Activated CD8-positive, alpha-beta memory T cell treated with anti-CD3 and anti-CD28 coated beads, Interleukin-2, amount 10 ng/mL, durations not matched to agents 7 days and 5 days (primary cell): ENCODE results near the gene RFX8. TPM values are rescaled to one million over a fixed set of nuclear protein-coding genes. Genes with fewer than 3 reads are reported as not detected.

Source experiments
- ATAC-seq: fragments of 150-1000 bp; cut with Tn5 transposase; one replicate; pipeline ENCODE4 v1.10.0; 2021; ENCODE audit warnings: moderate library complexity
- CTCF ChIA-PET: fragments of 350-600 bp; sonication (Branson Sonifier 250); formaldehyde crosslinking; loops from one replicate; lab custom pipeline; 2021; ENCODE audit warnings: antibody characterized with exemption; lab: Charles Lee
- DNase-seq: peaks from one replicate; pipeline ENCODE4 v3.0.0-alpha.2; 2020
- H3K27ac Mint-ChIP-seq: one replicate; pipeline ENCODE4 v1.8.0; 2021; ENCODE audit warnings: mild to moderate bottlenecking, mixed read lengths
- H3K27me3 Mint-ChIP-seq: one replicate; pipeline ENCODE4 v1.8.0; 2021; ENCODE audit warnings: mixed read lengths
- H3K36me3 Mint-ChIP-seq: one replicate; pipeline ENCODE4 v1.8.0; 2021; ENCODE audit warnings: mild to moderate bottlenecking, mixed read lengths
- H3K4me1 Mint-ChIP-seq: one replicate; pipeline ENCODE4 v1.8.0; 2021; ENCODE audit warnings: mixed read lengths
- H3K4me3 Mint-ChIP-seq: one replicate; pipeline ENCODE4 v1.8.0; 2021; ENCODE audit warnings: mild to moderate bottlenecking, moderate library complexity, mixed read lengths
- H3K9me3 Mint-ChIP-seq: one replicate; pipeline ENCODE4 v1.8.0; 2022; ENCODE audit warnings: low read depth, mixed read lengths
- total RNA-seq, 2 experiments: library from RNA; stranded (reverse); gene quantifications; one replicate each; pipeline ENCODE4 v1.2.3, GENCODE V29; 2021

RFX8 gene
- total RNA-seq, 2 experiments from 2014 or later: 1.0 to 2.3 TPM

DNA sequence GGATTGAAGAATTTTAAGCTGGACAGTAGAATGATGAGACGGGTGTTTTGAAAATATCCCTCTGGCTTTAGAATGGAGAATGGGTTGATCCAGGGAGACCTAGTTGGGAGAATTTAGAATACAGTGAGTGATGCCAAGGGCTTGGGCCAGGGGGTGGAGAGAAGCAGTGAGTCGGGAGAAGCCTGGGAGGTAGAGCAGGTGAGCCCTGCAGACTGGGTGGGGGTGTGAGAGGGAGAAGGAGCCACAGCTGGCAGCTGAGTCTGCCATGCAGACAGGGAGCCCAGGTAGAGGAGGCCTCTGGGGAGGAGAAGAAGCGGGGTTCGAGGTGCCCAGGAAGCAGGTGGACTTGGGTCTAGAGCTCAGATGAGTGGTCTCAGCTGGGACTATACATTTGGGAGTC lies 105.8 kb downstream of the RFX8 start:
- no peak overlapping the region for H3K4me3 Mint-ChIP-seq
- H3K36me3 Mint-ChIP-seq: no peaks in the 10 kb centered on the region
- peaks cover 2% of the 10 kb centered on the region for H3K27me3 Mint-ChIP-seq
- DNase-seq (no peak), ATAC-seq (no peak)
- no peak overlapping the region for H3K27ac Mint-ChIP-seq
- H3K4me1 Mint-ChIP-seq: no peaks in the 10 kb centered on the region
- CTCF ChIA-PET: interaction anchor here (0.8 to 1.4 kb wide), 3 partner anchors 19 to 27 kb away, joined by 3 read pairs; no protein-coding TSS in a partner anchor
- peaks cover 2% of the 10 kb centered on the region for H3K9me3 Mint-ChIP-seq

GRCh38 chr2:101368376-101368775 lies 106.5 kb downstream of the RFX8 start:
- peaks cover 2% of the 10 kb centered on the region for H3K9me3 Mint-ChIP-seq
- CTCF ChIA-PET: interaction anchor here (1.1 kb wide), 1 partner anchor 27 kb away, joined by 3 read pairs; no protein-coding TSS in a partner anchor
- H3K4me3 Mint-ChIP-seq: no peak overlapping the region
- no peak overlapping the region for H3K27ac Mint-ChIP-seq
- H3K36me3 Mint-ChIP-seq: no peaks in the 10 kb centered on the region
- peaks cover 2% of the 10 kb centered on the region for H3K27me3 Mint-ChIP-seq
- H3K4me1 Mint-ChIP-seq: no peaks in the 10 kb centered on the region
- no peak for ATAC-seq
- DNase-seq: no peak

- CTCF ChIA-PET: no interaction called here
- no peak overlapping the region for H3K4me3 Mint-ChIP-seq
These were observed 107.4 kb downstream of the RFX8 start for GRCh38 chr2:101367508-101367907.

GRCh38 chr2:101364878-101365277 lies 110.0 kb downstream of the RFX8 start:
- peak overlapping the region; percentile 26 for H3K27ac Mint-ChIP-seq
- H3K9me3 Mint-ChIP-seq: no peaks in the 10 kb centered on the region
- ATAC-seq (no peak), DNase-seq (no peak)
- no peak overlapping the region for H3K4me3 Mint-ChIP-seq
- H3K36me3 Mint-ChIP-seq: no peaks in the 10 kb centered on the region
- H3K4me1 Mint-ChIP-seq: peaks cover 25% of the 10 kb centered on the region
- CTCF ChIA-PET: interaction anchor here (1.0 kb wide), 1 partner anchor 22 kb away, joined by 3 read pairs; no protein-coding TSS in a partner anchor
- H3K27me3 Mint-ChIP-seq: peaks cover 2% of the 10 kb centered on the region

More at GRCh38 chr2:101367508-101367907, 107.4 kb downstream of the RFX8 start:
- ATAC-seq (no peak), DNase-seq (no peak)
- H3K36me3 Mint-ChIP-seq: no peaks in the 10 kb centered on the region
- H3K9me3 Mint-ChIP-seq: no peaks in the 10 kb centered on the region
- peaks cover 2% of the 10 kb centered on the region for H3K27me3 Mint-ChIP-seq
- no peak overlapping the region for H3K27ac Mint-ChIP-seq
- H3K4me1 Mint-ChIP-seq: peaks cover 2% of the 10 kb centered on the region

- CTCF ChIA-PET: interaction anchor here (0.8 to 3.7 kb wide), 11 partner anchors 11 to 521 kb away, joined by 3 to 32 read pairs (median 7); partner anchors contain the start of genes CNOT11 and CREG2
- no peak overlapping the region for H3K4me3 Mint-ChIP-seq
- no peaks in the 10 kb centered on the region for H3K36me3 Mint-ChIP-seq
- H3K4me1 Mint-ChIP-seq: peaks cover 28% of the 10 kb centered on the region
- no peak overlapping the region for H3K27ac Mint-ChIP-seq
- H3K9me3 Mint-ChIP-seq: no peaks in the 10 kb centered on the region
- DNase-seq (no peak), ATAC-seq (no peak)
- H3K27me3 Mint-ChIP-seq: no peaks in the 10 kb centered on the region
These were observed 112.1 kb downstream of the RFX8 start for GRCh38 chr2:101362777-101363176.

GRCh38 chr2:101362316-101362715 lies 112.6 kb downstream of the RFX8 start:
- Mint-ChIP-seq H3K4me3 (no peak overlapping the region), H3K27me3 (no peaks in the 10 kb centered on the region), H3K4me1 (peaks cover 28% of the 10 kb centered on the region), H3K9me3 (no peaks in the 10 kb centered on the region), H3K27ac (peak overlapping the region; percentile 69), H3K36me3 (no peaks in the 10 kb centered on the region)
- no peak for DNase-seq
- ATAC-seq: no peak
- CTCF ChIA-PET: interaction anchor here (0.8 to 3.7 kb wide), 13 partner anchors 9 to 522 kb away, joined by 3 to 32 read pairs (median 6); partner anchors contain the start of genes CNOT11, CREG2 and RFX8

DNA sequence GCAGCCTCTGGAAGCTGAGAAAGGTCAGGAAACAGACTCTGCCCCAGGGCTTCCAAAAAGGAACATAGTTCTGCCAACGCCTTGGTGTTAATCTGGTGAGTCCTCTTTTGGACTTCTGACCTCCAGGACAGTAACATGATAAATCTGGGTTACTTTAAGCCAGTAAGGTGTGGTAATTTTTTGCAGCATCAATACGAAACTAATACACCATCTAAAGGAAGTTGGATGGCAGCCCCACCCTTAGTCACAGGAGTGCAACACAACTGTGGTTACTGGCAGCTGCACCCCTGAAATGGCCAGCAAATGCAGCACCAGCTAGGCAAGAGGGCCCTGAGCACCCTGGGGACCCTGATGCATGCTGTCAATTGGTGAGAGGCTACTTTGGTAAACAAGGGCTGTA lies 113.4 kb downstream of the RFX8 start:
- CTCF ChIA-PET: interaction anchor here (0.5 to 3.7 kb wide), 10 partner anchors 9 to 162 kb away, joined by 3 to 32 read pairs (median 10); partner anchors contain the start of genes CNOT11, CREG2 and RFX8
- Mint-ChIP-seq H3K9me3 (no peaks in the 10 kb centered on the region), H3K4me3 (peak overlapping the region; percentile 3), H3K27me3 (no peaks in the 10 kb centered on the region), H3K4me1 (peaks cover 28% of the 10 kb centered on the region), H3K27ac (peak overlapping the region; percentile 69), H3K36me3 (no peaks in the 10 kb centered on the region)
- peak; percentile 82 for DNase-seq
- ATAC-seq: peak; percentile 92

DNA sequence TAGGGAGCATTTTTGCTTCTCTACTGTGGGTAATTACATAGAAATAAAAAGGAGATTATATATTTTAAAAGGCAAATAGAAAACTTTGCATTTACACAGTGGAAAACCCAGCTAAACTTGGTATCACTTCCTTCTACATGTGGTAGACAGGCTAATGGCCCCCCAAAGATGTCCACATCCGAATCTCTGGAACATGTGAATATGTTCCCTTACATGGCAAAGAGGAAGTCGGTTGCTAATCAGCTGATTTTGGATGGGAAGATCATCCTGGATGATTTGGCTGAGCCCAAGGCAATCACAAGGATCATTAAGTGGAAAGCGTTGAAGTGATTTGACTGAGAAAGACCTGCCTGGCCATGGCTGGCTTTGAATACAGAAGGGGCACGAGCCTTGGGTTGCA lies 113.8 kb downstream of the RFX8 start:
- no peaks in the 10 kb centered on the region for H3K27me3 Mint-ChIP-seq
- peak overlapping the region; percentile 3 for H3K4me3 Mint-ChIP-seq
- peak overlapping the region; percentile 69 for H3K27ac Mint-ChIP-seq
- no peaks in the 10 kb centered on the region for H3K36me3 Mint-ChIP-seq
- H3K9me3 Mint-ChIP-seq: no peaks in the 10 kb centered on the region
- CTCF ChIA-PET: interaction anchor here (1.1 to 3.7 kb wide), 8 partner anchors 8 to 114 kb away, joined by 3 to 32 read pairs (median 14); partner anchors contain the start of genes CNOT11, CREG2 and RFX8
- ATAC-seq (no peak), DNase-seq (no peak)
- peaks cover 28% of the 10 kb centered on the region for H3K4me1 Mint-ChIP-seq

GRCh38 chr2:101360232-101360631 lies 114.7 kb downstream of the RFX8 start:
- no peaks in the 10 kb centered on the region for H3K27me3 Mint-ChIP-seq
- peaks cover 28% of the 10 kb centered on the region for H3K4me1 Mint-ChIP-seq
- no peaks in the 10 kb centered on the region for H3K9me3 Mint-ChIP-seq
- ATAC-seq: no peak
- H3K4me3 Mint-ChIP-seq: no peak overlapping the region
- DNase-seq: no peak
- H3K36me3 Mint-ChIP-seq: no peaks in the 10 kb centered on the region
- peak overlapping the region; percentile 25 for H3K27ac Mint-ChIP-seq
- CTCF ChIA-PET: interaction anchor here (1.0 to 3.7 kb wide), 3 partner anchors 9 to 31 kb away, joined by 3 to 32 read pairs (median 13); no protein-coding TSS in a partner anchor

- no peak for ATAC-seq
- Mint-ChIP-seq H3K36me3 (no peaks in the 10 kb centered on the region), H3K27me3 (no peaks in the 10 kb centered on the region), H3K27ac (no peak overlapping the region), H3K9me3 (no peaks in the 10 kb centered on the region), H3K4me1 (peaks cover 28% of the 10 kb centered on the region), H3K4me3 (no peak overlapping the region)
- CTCF ChIA-PET: interaction anchor here (1.0 to 1.4 kb wide), 2 partner anchors 8 to 11 kb away, joined by 3 to 4 read pairs; no protein-coding TSS in a partner anchor
- no peak for DNase-seq
These were observed 115.4 kb downstream of the RFX8 start for GRCh38 chr2:101359410-101359954.

DNA sequence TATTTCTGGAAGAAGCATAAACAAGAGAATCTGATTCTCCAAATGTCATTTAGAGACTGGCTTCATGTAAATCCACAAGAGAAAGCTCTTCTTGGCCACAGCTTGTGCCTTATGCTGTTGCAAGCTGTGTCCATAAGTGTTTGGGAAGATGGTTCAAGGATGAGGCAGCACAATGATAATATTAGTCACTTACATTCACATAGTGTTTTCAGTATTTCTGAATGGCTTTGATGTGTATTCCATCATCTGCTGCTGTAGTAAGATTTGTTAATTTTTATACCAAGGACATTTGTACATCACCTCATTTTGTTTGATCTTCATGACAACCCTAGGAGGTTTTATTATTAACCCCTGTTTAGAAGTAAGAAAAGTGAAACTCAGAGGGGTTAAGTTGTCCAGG lies 117.5 kb downstream of the RFX8 start:
- Mint-ChIP-seq H3K27ac (no peak overlapping the region), H3K27me3 (peaks cover 7% of the 10 kb centered on the region), H3K9me3 (no peaks in the 10 kb centered on the region), H3K4me3 (no peak overlapping the region), H3K36me3 (no peaks in the 10 kb centered on the region), H3K4me1 (peaks cover 25% of the 10 kb centered on the region)
- DNase-seq (no peak), ATAC-seq (no peak)
- CTCF ChIA-PET: interaction anchor here (2.2 kb wide), 1 partner anchor 15 kb away, joined by 9 read pairs; no protein-coding TSS in a partner anchor

DNA sequence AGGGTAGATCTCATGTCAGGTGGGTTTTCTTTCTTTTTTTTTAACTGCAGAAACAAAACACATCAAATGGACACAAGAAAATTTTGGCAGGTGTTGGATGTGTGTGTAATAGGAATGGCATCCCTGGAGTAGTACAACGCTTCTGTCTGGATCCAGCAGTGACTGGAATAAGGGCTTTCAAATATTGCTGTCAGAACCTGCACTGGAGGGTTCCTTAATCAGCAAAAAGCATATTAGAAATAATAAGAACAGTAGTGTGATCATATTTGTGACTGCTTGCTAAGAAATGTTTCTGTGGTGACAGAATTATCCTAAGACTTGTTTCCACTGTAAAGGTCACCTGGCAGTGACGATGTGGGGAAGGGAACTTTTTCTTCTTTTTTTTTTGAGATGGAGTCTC lies 118.4 kb downstream of the RFX8 start:
- ATAC-seq (no peak), DNase-seq (no peak)
- CTCF ChIA-PET: no interaction called here
- H3K36me3 Mint-ChIP-seq: no peaks in the 10 kb centered on the region
- no peak overlapping the region for H3K27ac Mint-ChIP-seq
- H3K27me3 Mint-ChIP-seq: peaks cover 7% of the 10 kb centered on the region
- H3K4me3 Mint-ChIP-seq: no peak overlapping the region
- H3K4me1 Mint-ChIP-seq: peaks cover 16% of the 10 kb centered on the region
- H3K9me3 Mint-ChIP-seq: no peaks in the 10 kb centered on the region

DNA sequence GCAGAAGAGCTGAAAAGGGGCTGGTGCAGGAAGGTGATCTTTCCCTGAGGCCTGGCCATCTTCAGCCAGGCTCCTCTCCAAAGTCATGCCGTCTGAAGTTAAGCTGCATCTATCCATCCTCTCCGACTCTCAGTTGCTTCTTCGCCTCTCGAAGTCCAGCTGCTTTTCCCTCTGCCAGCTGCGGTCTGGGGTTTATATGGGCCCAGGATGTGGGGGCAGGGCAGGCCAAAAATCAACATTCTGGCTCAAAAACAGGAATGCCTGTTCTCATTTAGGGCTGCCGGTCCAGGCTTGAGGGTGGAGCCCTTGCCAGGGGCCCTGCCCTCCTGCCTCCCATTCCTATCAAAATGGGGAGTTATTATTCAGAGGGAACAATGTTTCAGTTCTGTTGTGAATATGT lies 118.9 kb downstream of the RFX8 start:
- H3K4me3 Mint-ChIP-seq: no peak overlapping the region
- DNase-seq (no peak), ATAC-seq (no peak)
- peaks cover 11% of the 10 kb centered on the region for H3K4me1 Mint-ChIP-seq
- no peaks in the 10 kb centered on the region for H3K9me3 Mint-ChIP-seq
- CTCF ChIA-PET: no interaction called here
- H3K36me3 Mint-ChIP-seq: no peaks in the 10 kb centered on the region
- H3K27ac Mint-ChIP-seq: no peak overlapping the region
- peaks cover 7% of the 10 kb centered on the region for H3K27me3 Mint-ChIP-seq
